ENCODE data around the gene SMURF1.

SMURF1 gene

DNA sequence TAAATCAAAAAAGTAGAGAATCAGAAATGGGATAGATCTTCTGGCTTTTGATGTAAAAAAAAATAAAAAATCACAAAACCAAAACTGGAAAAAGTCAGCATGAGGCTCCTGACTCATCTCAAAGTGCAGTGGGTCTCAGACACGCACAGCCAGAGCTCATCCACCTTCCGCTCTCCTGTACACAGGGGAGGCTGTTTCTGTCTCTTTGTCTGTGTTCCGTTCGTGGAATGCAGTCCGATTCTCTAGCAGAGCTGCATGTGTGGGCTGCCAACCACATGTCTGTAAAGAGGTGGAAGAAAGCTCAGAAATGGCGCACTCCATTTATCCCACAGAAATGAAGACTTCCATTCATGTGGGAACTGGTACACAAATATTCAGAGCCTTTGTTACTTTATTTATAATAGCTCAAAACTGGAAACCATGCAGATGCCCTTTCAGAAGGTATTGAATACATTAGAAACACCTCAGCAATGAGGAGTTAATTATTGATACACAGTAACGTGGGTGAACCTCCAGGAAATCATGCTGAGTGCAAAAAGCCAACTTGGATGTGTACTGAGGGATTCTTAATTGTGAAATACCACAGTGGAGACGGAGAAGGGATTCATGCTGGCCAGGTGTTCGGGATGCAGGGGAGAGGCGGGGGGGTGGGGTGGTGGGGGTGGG, 142.3 kb downstream of the SMURF1 start:
- no peak for DNase-seq

DNA sequence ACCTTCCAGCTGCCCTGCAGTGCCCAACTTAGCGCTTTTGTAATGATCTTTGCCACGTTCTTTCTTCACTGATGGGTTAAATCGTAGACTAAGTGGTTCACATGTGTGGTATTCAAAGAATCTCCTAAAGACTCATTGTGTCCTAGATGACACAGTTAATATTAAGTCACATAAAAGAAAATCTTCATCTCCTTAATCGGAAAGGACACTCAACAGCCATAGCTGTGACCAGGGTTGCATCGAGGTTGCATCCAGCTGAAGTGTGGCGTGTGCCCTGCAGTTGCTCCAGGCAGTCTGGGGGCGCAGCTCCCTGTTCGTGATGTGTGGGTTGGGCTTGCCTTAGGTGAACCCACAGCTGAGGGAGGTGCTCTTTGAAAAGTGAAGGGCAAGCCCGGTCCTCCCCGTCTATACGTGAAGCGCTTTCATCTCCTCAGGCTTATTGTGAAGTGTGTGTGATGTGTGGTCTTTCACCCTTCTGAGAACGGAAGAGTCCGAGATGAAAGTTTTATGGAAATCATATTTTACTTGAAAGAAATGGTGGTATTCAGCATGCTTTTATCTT, 142.9 kb downstream of the SMURF1 start:
- DNase-seq: no peak

DNA sequence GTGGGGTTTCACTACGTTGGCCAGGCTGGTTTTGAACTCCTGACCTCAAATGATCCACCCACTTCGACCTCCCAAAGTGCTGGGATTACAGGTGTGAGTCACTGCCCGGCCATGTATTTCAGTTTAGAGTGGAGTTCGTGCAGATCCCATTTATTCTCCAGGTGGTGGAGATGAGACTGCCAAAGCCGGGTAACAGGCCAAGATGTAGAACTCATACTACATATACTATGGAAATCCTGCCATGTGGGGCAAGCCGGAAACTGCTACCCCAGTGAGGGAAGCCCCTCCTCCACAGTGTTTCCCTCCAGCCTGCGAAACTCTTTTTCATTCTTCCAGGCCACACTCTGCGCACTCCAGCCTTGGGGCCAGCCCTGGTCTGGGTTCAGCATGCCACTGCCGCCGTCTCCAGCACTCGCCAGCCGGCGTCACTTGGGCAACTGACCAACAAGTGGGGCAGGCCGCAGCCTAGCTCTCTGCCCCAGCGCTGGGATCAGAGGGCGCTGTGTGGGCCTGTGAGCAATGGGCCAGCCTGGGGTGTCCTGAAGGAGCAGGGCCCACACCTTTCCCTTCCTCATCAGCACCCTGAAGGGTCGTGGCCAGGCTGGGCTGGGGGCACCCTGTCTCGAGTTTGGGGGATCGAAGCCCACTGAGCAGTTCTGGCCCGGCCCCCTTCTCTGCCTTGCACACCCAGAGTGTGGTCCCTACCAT, 143.6 kb downstream of the SMURF1 start:
- DNase-seq: no peak

DNA sequence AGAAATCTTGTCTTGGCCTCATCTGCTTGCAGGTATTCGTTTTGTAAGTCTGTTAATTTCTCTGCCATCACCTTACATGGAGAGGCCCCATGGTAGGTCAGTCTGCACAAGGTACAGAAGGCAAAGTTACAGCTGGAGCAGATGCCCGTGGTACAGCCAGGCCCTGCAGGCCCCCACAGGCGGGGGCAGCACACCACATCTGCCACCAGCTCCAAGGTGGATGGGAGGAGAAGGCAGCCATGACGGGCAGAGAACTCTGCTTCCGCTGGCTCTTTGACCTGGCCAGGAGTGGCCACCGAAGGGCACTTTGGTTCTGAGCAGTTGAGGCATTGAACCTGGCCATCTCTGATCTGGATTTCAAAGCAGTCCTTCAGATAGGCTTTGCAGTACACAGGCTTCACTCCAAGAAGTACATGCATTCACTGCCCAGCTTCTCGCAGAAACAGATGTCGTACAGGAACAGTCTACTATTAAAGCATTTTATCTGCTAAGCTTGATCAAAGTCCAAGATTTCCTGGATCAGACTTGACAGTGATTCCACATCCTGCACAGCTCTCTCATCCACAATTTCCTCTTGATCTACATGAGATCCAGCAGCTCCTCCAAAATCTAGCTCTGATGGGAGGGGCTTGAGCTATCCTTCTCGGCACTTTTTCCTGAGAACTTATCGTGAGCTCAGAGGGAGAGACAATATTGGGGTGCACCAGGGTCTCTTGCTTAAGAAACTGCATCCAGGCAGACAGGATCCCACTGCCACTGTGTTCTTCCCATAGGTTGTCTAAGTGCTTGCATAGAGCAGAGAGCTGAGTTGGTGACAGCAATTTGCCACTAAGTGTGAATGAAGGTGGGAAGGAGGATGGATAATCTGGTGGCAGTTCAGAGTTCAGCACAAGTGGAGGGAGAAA, 144.8 kb downstream of the SMURF1 start:
- DNase-seq: no peak

DNA sequence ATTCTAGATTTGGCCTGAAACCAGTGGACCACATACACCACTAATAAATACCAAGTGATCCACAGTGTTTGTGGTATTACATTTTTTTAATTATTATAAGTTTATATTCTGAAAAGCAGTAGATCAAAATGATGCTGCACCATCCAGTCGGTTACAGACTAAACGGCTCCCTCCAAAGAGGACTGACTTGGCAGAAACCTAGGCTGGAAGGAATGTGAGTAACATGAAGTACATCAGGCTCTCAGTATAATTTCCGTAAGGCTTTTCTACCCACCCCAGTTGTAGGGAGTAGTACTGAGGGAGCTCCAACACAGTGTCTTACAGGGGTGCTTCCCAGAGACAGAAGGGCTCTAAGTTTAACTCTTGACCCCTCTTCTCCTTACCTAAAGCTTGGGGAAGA, 146.1 kb downstream of the SMURF1 start:
- no peak for DNase-seq

DNA sequence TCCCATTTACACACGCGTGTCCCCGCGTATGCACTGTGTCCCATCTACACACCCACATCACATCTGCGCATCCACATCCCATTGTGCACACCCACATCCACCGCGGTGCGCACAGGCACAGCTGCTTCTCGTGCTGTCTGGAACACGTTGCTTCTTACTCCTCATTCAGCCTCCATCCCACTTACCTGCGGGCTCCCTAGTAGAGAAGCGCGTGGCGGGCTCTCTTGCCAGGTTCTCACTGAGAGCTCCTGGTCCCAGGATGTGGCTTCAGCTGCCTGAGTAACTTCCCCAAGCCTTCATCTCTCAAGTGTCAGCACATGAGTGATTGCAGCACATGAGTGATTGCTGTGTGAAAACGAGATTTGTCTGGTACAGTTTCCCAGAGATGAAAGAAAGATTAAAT, 147.8 kb downstream of the SMURF1 start:
- no peak for DNase-seq

DNA sequence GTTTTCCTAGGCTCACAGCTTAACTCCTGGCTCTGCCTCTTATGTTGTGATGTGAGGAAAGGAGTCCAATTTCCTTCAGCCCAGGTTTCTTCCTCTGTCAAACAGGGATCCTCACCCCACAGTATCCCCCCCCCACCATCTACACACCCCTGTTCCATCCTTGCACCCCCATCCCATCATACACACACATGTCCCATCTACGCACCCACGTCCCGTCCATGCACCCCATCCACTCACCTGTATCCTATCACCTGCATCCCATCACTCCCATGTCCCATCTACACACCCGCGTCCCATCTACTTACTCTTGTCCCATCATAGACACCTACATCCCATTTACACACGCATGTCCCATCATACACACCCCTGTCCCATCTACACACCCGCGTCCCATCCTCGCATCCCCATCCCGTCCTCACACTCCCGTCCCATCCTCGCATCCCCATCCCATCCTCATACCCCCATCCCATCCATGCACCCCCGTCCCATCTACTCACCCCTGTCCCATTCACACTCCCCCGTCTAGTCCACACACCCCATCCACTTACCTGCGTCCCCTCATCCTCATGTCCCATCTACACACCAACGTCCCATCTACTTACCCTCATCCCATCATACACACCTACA, 148.3 kb downstream of the SMURF1 start:
- DNase-seq: no peak

DNA sequence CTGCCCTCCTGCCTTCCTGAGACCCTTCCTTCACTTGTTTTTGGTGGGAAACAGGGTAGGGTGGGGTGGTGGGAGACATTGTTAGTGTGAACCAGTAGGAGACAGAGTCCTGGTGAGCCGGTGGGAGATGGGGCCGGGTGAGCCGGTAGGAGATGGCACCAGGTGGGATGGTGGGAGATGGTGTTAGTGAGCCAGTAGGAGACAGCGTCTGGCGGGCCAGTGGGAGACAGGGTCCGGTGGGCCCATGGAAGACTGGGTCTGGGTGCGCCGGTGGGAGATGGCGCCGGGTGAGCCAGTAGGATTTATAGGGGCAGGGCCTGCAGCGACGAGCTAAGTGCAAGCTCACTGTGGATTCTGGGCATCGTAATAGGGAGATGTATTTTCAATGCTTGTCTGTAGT, 148.8 kb downstream of the SMURF1 start:
- no peak for DNase-seq

DNA sequence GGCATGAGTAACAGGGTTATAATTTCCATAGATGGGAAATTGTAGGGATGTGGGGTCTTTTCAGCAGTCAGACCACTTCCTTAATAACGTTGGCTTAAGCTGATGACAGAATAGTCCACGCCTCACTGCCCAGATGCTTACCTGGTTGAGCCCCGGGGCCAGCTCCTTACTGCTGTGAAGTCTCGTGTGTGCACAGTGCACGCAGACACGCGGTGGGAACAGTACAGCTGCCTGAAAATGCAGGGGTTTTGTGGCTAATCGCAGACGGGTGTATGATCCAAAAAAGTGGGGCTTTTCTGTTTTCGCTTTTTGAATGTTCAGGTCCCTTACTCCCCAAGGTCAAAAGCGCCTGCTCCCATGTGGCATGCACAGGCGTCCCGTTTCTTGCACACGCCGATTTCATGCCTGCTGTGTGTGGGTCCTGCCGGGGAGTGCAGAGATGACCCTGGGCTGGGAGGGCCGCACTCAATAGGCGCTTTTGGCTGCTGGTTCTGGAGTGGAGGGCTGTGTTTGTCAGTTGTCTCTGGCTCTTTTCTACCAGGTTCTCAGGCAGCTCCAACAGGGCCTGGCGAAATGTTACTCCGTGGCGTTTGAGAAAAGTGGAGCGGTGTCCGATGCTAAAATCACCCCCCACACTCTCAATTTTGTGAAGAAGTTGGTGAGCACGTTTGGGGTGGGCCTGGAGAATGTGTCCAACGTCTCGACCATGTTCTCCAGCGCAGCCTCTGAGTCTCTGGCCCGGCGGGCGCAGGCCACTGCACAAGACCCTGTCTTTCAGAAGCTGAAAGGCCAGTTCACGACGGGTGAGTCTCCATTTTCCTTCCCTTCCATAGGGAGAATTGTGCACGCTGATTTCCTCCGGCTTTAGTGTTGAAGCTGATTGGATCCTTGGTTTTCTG, 149.6 kb downstream of the SMURF1 start:
- no peak for DNase-seq

DNA sequence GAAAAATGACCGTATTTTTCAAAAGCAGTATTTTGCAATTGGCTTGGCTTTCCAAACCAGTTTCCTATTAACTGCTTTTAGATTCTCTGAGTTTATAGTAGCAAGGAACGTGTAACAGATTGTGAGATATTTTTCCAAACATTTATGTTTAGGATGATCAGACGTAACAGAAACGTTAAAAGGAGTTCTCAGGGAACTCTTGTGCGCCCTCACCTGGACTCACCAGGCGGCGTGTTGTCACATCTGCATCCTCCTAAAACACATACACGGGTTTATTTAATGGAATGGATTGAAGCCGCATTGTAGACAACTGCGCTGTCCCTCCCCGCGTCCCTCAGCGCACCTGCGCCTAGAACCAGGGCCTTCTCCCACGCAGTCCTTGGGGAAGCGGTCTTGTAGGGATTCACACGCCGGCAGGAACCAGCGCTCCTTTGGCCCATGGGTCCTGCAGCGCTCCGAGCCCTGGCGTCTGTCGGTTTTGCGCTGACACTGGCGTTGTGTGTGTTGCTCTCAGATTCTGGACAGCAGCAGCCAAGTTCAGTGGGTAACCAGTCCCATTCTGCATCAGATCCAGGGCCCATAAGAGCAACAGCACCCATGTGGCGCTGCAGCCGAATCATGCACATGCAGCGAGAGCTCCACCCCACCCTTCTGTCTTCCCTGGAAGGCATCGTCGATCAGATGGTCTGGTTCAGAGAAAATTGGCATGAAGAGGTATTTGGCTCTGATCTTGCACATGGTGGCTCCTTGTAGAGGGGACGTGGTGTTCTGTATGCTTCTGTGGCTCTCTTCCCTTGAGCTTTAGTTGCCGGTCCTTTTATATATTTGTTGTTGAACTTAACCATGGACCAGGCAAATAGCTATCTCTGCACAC, 150.6 kb downstream of the SMURF1 start:
- no peak for DNase-seq

DNA sequence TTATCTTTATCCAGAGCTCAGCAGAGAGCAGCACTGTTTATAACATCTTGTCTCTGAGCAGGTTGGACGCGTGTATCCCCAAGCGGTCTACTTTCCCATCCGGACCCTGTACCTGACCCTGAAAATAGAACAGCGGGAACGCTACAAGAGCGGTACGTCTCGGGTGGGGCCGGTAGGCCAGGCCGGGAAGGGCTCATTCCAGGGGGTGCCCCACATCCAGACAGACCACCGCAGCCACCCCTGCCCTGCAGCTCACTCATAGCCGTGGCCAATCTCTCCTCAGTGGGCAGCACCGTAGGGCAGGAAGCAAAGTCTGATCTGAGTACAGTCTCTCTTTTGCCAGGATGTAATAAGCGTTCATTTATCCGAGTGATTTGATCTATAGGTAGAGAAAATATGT, 151.8 kb downstream of the SMURF1 start:
- DNase-seq: no peak

DNA sequence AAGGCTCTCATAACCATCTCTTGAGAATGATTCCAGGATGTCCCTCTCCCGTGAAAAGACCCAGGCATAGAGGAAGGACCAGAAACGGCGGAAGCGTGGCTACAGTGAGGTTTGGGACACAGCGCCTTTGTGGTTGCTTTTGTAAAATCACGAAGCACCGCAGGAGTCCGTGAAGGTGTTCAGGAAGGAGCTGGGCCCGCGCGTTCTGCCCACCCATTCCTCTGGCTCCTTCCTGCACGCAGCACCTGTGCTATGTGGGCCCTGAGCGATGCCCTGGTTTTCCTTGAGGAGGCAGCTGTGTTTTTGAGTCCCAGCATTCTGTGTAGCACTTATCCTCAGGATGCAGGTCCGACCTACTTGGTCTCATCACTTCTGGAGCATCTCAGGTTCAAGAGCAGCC, 152.8 kb downstream of the SMURF1 start:
- no peak for DNase-seq

DNA sequence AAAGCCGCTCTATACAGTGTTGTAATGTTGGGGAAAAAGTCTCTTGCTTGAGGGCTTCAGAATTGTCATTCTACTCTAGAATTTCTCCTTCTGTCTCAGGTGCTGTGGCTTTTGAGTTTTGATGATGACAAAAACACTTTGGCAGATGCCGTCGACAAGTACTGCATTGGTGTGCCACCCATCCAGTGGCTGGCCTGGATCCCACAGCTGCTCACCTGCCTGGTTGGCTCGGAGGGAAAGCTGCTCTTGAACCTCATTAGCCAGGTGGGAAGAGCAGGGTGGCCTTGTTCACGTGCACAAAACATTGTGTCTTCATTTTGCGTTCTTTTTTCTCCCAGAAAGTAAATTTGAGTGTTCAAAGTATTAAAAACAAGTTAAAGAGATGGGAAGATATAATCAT, 153.6 kb downstream of the SMURF1 start:
- no peak for DNase-seq

DNA sequence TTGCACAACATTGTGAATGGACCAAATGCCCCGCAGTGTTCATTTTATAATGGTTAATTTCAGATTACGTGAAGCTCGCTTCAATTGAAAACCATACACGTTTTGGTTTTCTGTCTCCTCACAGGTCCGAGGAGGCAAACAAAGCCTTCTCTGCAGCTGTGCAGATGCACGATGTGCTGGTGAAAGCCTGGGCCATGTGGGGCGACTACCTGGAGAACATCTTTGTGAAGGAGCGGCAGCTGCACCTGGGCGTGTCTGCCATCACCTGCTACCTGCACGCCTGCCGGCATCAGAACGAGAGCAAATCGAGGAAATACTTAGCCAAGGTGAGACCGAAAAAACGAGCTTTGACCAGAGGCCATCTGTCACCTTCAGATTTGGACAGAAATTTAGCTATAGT, 155.3 kb downstream of the SMURF1 start:
- no peak for DNase-seq

DNA sequence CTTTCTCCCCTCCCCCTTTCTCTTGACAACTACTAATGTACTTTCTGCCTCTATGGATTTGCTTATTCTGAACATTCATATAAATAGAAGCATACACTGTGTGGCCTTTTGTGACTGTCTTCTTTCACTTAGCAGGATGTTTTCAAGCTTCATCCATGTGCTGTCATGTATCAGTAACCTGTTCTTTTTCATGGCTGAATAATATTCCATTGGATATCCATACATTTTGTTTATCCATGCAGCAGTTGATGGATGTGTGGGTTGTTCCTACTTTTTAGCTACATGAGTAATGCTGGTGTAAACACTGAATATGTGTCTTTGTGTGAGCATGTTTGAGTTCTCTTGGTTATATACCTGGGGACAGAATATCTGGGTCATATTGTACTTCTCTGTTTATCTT, 158.0 kb downstream of the SMURF1 start:
- DNase-seq: no peak

DNA sequence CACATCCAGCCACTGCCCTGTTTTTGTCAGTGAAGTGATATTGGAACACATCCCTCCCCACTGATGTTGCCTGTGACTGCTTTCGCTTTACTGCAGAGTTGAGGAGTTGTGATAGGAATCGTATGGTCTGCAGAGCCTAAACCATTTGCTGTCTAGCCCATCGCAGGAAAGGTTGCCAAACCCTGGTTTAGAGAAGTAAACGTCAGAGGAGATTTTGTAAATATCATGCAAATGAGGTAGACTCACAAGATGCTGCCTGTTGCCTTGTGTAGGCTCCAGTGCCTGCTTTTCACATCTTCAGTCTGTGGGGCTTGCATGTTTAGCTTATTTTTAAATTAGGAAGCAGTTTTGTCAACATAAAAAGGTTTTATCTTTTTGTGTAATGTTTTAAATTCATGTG, 158.5 kb downstream of the SMURF1 start:
- no peak for DNase-seq

DNA sequence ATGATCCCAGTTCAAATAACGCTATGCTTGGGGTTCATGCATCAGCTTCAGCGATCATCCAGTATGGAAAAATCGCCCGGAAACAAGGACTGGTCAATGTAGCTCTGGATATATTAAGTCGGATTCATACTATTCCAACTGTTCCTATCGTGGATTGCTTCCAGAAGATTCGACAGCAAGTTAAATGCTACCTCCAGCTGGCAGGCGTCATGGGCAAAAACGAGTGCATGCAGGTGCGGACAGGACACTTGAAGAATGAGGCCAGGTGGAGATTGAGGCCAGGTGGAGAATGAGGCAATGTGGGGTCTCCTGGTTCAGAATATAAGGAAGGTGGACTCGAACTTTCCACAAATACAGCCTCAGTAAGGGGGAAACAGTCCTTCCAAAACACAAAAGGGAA, 159.8 kb downstream of the SMURF1 start:
- no peak for DNase-seq

DNA sequence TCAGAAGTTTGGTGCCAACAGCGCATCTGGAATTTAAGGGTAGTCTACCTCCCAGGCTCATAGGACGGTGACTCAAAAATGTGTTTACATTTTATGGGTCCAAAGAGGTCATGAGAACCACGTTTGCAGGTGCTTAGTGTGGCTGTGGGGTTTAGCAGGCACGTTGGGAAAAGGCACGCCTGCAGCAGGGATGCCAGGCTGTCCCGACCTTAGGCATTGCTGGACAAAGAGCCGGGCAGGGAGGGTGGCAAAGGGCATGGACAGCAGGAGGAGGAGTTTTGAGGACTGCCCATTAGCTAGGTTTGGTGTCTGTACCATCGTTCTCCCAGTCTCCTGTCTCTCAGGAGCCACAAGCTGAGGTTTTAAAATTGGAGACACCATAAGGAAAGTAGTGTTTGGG, 161.2 kb downstream of the SMURF1 start:
- DNase-seq: no peak

DNA sequence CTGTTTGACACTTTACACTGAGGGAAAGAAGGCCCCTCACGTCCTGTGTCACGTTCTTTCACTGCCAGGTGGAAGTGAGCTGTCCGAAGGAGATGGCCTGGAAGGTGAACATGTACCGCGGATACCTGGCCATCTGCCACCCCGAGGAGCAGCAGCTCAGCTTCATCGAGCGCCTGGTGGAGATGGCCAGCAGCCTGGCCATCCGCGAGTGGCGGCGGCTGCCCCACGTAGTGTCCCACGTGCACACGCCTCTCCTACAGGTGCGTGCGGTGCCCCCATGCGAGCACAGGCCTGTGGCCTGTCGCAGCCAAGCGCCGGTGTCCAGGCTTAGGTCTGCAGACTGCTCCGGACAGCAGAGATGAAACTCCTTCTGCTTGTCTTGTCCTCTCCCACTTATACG, 162.2 kb downstream of the SMURF1 start:
- DNase-seq: no peak

DNA sequence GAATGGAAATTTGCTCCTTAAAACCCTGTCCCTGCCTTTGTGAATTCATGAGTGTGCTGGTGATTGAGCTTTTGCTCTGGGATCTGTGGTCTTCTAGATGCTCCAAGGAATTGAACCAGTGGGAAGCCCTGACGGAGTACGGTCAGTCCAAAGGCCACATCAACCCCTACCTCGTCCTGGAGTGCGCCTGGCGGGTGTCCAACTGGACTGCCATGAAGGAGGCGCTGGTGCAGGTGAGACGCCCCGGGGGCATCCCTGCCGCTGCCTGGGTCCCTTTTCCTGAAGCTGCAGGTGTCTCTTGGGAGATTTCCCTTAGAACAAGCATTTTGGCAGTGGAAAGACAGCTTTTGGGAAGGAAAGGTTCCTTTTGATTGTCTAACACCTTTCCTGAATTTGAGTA, 165.2 kb downstream of the SMURF1 start:
- no peak for DNase-seq
